Measurements from ENCODE around the gene RASSF4. TPM values are rescaled to one million over a fixed set of nuclear protein-coding genes. Genes with fewer than 3 reads are reported as not detected.

Gene RASSF4
- total RNA-seq, 1 experiment from 2014 or later = 11.5 TPM

DNA sequence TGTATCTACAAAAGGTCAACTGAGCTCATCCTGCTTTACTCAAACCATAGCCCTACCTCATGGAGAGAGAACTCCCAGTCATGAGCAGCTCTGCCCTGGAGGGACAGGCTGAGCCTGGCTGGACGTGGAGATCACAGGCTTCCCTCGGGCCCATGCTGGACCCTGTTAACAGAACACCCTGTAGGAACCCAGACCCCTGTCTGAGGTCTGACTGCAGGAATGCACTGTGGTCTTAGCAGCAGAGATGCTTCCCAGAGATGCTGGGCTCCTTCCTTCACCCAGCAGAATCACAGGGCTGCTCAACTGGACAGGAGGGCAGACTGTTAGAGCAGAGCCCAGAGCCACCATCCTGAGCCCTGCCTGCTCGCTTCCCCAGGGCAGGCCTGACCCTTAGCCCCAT lies 47.7 kb upstream of the RASSF4 start:
- no peak overlapping the region for H3K27ac Mint-ChIP-seq
- H3K27me3 Mint-ChIP-seq (ENCODE audit: low read depth) = peaks cover 4% of the 10 kb centered on the region
- H2AK5ac ChIP-seq (ENCODE audit: insufficient read length, low read length) = no peak overlapping the region
- H3K14ac ChIP-seq (ENCODE audit: insufficient read depth, low read length) = no peak overlapping the region
- H3T11ph ChIP-seq (ENCODE audit: low read length) = no peak overlapping the region
- H3K9me3 Mint-ChIP-seq = peaks cover 0 to 2% of the 10 kb centered on the region in 2 experiments; a peak in 2 of 5 replicates
- no peak overlapping the region for H3K27ac ChIP-seq (ENCODE audit: insufficient read length, low read depth, low read length)
- no peak overlapping the region for H3K4ac ChIP-seq (ENCODE audit: low read depth, low read length)
- no peak overlapping the region for H4K5ac ChIP-seq (ENCODE audit: insufficient read length, low read depth, low read length)
- no peak overlapping the region for H2BK5ac ChIP-seq (ENCODE audit: insufficient read length, low read length)
- no peaks in the 10 kb centered on the region for H3K9me3 ChIP-seq (ENCODE audit: control insufficient read depth, low read depth, low read length)
- no peaks in the 10 kb centered on the region for H3K79me2 ChIP-seq (ENCODE audit: insufficient read depth, low read length)
- H2BK15ac ChIP-seq (ENCODE audit: low read depth, low read length) = no peak overlapping the region
- H3K4me2 ChIP-seq (ENCODE audit: insufficient read depth, insufficient read length, low read length) = no peak overlapping the region
- no peak for DNase-seq
- no peaks in the 10 kb centered on the region for H4K20me1 ChIP-seq (ENCODE audit: control insufficient read depth, insufficient read depth, insufficient read length)
- H4K91ac ChIP-seq (ENCODE audit: insufficient read length, low read depth, low read length) = no peak overlapping the region
- TF ChIP-seq, protein P1, sequence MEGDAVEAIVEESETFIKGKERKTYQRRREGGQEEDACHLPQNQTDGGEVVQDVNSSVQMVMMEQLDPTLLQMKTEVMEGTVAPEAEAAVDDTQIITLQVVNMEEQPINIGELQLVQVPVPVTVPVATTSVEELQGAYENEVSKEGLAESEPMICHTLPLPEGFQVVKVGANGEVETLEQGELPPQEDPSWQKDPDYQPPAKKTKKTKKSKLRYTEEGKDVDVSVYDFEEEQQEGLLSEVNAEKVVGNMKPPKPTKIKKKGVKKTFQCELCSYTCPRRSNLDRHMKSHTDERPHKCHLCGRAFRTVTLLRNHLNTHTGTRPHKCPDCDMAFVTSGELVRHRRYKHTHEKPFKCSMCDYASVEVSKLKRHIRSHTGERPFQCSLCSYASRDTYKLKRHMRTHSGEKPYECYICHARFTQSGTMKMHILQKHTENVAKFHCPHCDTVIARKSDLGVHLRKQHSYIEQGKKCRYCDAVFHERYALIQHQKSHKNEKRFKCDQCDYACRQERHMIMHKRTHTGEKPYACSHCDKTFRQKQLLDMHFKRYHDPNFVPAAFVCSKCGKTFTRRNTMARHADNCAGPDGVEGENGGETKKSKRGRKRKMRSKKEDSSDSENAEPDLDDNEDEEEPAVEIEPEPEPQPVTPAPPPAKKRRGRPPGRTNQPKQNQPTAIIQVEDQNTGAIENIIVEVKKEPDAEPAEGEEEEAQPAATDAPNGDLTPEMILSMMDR (conservative IDR thresholded peaks at IDR 0.05) = no peak
- no peak overlapping the region for H2AFZ ChIP-seq (ENCODE audit: low read length)
- no peak overlapping the region for H2BK120ac ChIP-seq (ENCODE audit: low read depth, low read length, poor library complexity, severe bottlenecking)
- H3K23me2 ChIP-seq (ENCODE audit: insufficient read length, low read depth, low read length, poor library complexity, severe bottlenecking) = no peaks in the 10 kb centered on the region
- H2BK12ac ChIP-seq (ENCODE audit: insufficient read length, low read depth, low read length) = no peak overlapping the region
- no peak overlapping the region for H3K9ac ChIP-seq (ENCODE audit: extremely low read depth, insufficient read length, low read length)
- H3K4me1 Mint-ChIP-seq = peaks cover 39 to 44% of the 10 kb centered on the region in 2 experiments
- peaks cover 6% of the 10 kb centered on the region; the same call in 1 of the 2 replicates for H3K4me1 ChIP-seq (ENCODE audit: insufficient read depth, low read length)
- WGBS (ENCODE audit: extremely low coverage, insufficient read length, low lambda C conversion rate) = no CpG with 5 or more reads among the region's 3 CpGs
- H3K27me3 ChIP-seq (ENCODE audit: insufficient read depth, low read length) = 0 out of 2 replicates have a peak, but pooled peaks cover 3% of the 10 kb centered on the region
- H3K23ac ChIP-seq (ENCODE audit: insufficient read length, low read depth, low read length) = no peak overlapping the region
- H3K36me3 Mint-ChIP-seq (ENCODE audit: insufficient read depth in 1 of 3, low read depth in 3 of 3) = no peaks in the 10 kb centered on the region; a peak in 1 of 7 replicates
- no peak overlapping the region for H3K18ac ChIP-seq (ENCODE audit: insufficient read length, low read depth, low read length)
- no peak overlapping the region for H4K8ac ChIP-seq (replicated peaks; ENCODE audit: insufficient read length, low read depth, low read length)
- H2BK20ac ChIP-seq (ENCODE audit: low read depth, low read length, poor library complexity, severe bottlenecking) = no peak overlapping the region
- no peak overlapping the region for H3K56ac ChIP-seq (ENCODE audit: insufficient read length, low read depth, low read length)
- no peaks in the 10 kb centered on the region for H3K79me1 ChIP-seq (ENCODE audit: insufficient read depth, low read depth, low read length, poor library complexity, severe bottlenecking)
- no peak overlapping the region for H3K4me3 Mint-ChIP-seq
